OCI-LY1 (cell line): Measurements from ENCODE around the gene ARHGAP32.

Experiments
- EZH2 ChIP-seq: fragments of 200-600 bp; sonication (generic), shearing (Covaris generic); IDR thresholded peaks from 2 replicates; pipeline ENCODE4 v1.8.0; 2017; ENCODE audit warnings: borderline replicate concordance, mixed run types, mild to moderate bottlenecking, antibody characterized with exemption, low read length, moderate library complexity, mixed read lengths
- TF ChIP-seq, protein P1 (sequence below): fragments of 200-600 bp; sonication (generic), shearing (Covaris generic); IDR thresholded peaks from 2 replicates; pipeline ENCODE4 v1.5.1; 2017; ENCODE audit warnings: mild to moderate bottlenecking, antibody characterized with exemption, low read length, moderate library complexity, mixed read lengths

DNA sequence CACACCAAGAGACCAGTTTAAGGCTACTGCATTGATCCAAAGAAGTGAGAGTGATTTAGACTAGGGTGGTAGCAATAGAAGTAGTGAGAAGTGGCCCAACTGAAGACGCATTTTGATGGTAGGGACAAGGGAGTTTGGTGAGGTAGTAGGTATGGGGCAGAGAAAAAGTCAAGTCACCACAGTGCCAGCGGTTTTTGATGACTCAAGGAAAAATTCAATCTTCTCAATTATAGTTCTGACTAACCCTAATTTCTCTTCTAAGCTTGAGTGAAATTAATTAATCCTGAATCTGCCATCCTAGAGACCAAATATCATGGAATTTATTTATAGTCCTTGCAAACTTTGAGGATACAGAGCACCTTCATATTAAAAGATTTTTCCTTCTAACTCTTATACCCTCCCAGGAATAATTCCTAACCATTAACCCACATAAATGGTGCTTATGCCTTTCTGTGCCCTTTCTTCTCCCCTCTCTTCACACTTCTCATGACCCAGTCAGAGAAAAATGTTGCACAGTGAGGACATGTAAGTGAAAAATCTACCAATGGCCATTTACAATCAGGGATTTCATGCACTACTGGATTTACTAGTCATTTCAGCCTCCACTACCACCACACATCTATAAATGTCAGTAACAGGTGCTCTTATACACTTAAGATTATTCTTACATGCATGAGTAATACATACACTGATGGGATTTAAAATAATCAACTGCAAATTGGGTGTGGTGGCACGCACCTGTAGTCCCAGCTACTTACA lies 45.9 kb upstream of the ARHGAP32 start:
- TF ChIP-seq, protein P1, sequence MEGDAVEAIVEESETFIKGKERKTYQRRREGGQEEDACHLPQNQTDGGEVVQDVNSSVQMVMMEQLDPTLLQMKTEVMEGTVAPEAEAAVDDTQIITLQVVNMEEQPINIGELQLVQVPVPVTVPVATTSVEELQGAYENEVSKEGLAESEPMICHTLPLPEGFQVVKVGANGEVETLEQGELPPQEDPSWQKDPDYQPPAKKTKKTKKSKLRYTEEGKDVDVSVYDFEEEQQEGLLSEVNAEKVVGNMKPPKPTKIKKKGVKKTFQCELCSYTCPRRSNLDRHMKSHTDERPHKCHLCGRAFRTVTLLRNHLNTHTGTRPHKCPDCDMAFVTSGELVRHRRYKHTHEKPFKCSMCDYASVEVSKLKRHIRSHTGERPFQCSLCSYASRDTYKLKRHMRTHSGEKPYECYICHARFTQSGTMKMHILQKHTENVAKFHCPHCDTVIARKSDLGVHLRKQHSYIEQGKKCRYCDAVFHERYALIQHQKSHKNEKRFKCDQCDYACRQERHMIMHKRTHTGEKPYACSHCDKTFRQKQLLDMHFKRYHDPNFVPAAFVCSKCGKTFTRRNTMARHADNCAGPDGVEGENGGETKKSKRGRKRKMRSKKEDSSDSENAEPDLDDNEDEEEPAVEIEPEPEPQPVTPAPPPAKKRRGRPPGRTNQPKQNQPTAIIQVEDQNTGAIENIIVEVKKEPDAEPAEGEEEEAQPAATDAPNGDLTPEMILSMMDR: no peak
- no peak for TF ChIP-seq EZH2
